Fibroblast of gingiva (primary cell): ENCODE data around the gene HAPSTR1.
A peak's percentile ranks its signal among the peaks of the same experiment; 100 is the strongest.

Source experiments
- DNase-seq: peaks from one replicate; pipeline ENCODE4 v3.0.0-alpha.2; 2011; ENCODE audit warnings: low read depth

Gene HAPSTR1

GRCh38 chr16:9096416-9096952 lies 5.0 kb downstream of the HAPSTR1 start:
- no peak for DNase-seq

- DNase-seq, result no peak
Measured at GRCh38 chr16:9097266-9098219, 6.1 kb downstream of the HAPSTR1 start.

GRCh38 chr16:9098377-9099090 lies 7.1 kb downstream of the HAPSTR1 start:
- no peak for DNase-seq

- peak; percentile 57 for DNase-seq
Measured at GRCh38 chr16:9099131-9099625, 7.7 kb downstream of the HAPSTR1 start.

- peak; percentile 83 for DNase-seq
Measured at GRCh38 chr16:9102379-9102778, 10.9 kb downstream of the HAPSTR1 start.

GRCh38 chr16:9102943-9103342 lies 11.5 kb downstream of the HAPSTR1 start:
- no peak for DNase-seq

- no peak for DNase-seq
Measured at GRCh38 chr16:9103546-9103945, 12.1 kb downstream of the HAPSTR1 start.

- no peak for DNase-seq
Measured at GRCh38 chr16:9105189-9105588, 13.7 kb downstream of the HAPSTR1 start.

- DNase-seq, result no peak
Measured at GRCh38 chr16:9107025-9107970, 15.9 kb downstream of the HAPSTR1 start.

- DNase-seq, result no peak
Measured at GRCh38 chr16:9109255-9109654, 17.8 kb downstream of the HAPSTR1 start.

- no peak for DNase-seq
Measured at GRCh38 chr16:9112166-9112843, 20.9 kb downstream of the HAPSTR1 start.

- no peak for DNase-seq
Measured at GRCh38 chr16:9112844-9113186, 21.4 kb downstream of the HAPSTR1 start.

- DNase-seq, result no peak
Measured at GRCh38 chr16:9113707-9114106, 22.3 kb downstream of the HAPSTR1 start.

GRCh38 chr16:9114112-9114511 lies 22.7 kb downstream of the HAPSTR1 start:
- no peak for DNase-seq

GRCh38 chr16:9114842-9115241 lies 23.4 kb downstream of the HAPSTR1 start:
- DNase-seq, result no peak

GRCh38 chr16:9115277-9115676 lies 23.8 kb downstream of the HAPSTR1 start:
- no peak for DNase-seq

GRCh38 chr16:9116141-9116540 lies 24.7 kb downstream of the HAPSTR1 start:
- no peak for DNase-seq

- DNase-seq, result no peak
Measured at GRCh38 chr16:9118170-9118569, 26.7 kb downstream of the HAPSTR1 start.

GRCh38 chr16:9119795-9120194 lies 28.4 kb downstream of the HAPSTR1 start:
- peak; percentile 95 for DNase-seq

GRCh38 chr16:9122342-9122741 lies 30.9 kb downstream of the HAPSTR1 start:
- DNase-seq, result no peak

GRCh38 chr16:9122969-9123368 lies 31.5 kb downstream of the HAPSTR1 start:
- DNase-seq, result no peak
